NCI-H524 treated with DMSO at 0.1 percent for 48 hours (cell line): Measurements from ENCODE around the gene NR5A1.

Source experiments
- DNase-seq: peaks from one replicate; lab custom pipeline; 2025; lab: John Stamatoyannopoulos, UW

Gene NR5A1

GRCh38 chr9:124480621-124480981 is 26.6 kb downstream of the NR5A1 start:
- no peak for DNase-seq

- DNase-seq = no peak
Observed at GRCh38 chr9:124479947-124480620, 27.1 kb downstream of the NR5A1 start.

- no peak for DNase-seq
Observed at GRCh38 chr9:124479371-124479770, 27.8 kb downstream of the NR5A1 start.

GRCh38 chr9:124478354-124478753 is 28.8 kb downstream of the NR5A1 start:
- DNase-seq = no peak

GRCh38 chr9:124477648-124478285 is 29.4 kb downstream of the NR5A1 start:
- DNase-seq = no peak

- DNase-seq = no peak
Observed at GRCh38 chr9:124477211-124477647, 30.0 kb downstream of the NR5A1 start.

GRCh38 chr9:124475868-124476690 is 31.1 kb downstream of the NR5A1 start:
- no peak for DNase-seq

- DNase-seq = no peak
Observed at GRCh38 chr9:124475158-124475867, 31.9 kb downstream of the NR5A1 start.

- no peak for DNase-seq
Observed at GRCh38 chr9:124474151-124474550, 33.0 kb downstream of the NR5A1 start.

GRCh38 chr9:124473310-124473709 is 33.9 kb downstream of the NR5A1 start:
- DNase-seq = no peak

- DNase-seq = no peak
Observed at GRCh38 chr9:124472770-124473169, 34.4 kb downstream of the NR5A1 start.

GRCh38 chr9:124471761-124472160 is 35.4 kb downstream of the NR5A1 start:
- no peak for DNase-seq

- DNase-seq = no peak
Observed at GRCh38 chr9:124470726-124471125, 36.5 kb downstream of the NR5A1 start.

GRCh38 chr9:124470306-124470705 is 36.9 kb downstream of the NR5A1 start:
- DNase-seq = no peak

- no peak for DNase-seq
Observed at GRCh38 chr9:124469011-124469832, 38.0 kb downstream of the NR5A1 start.

- no peak for DNase-seq
Observed at GRCh38 chr9:124468061-124468740, 39.0 kb downstream of the NR5A1 start.

- DNase-seq = no peak
Observed at GRCh38 chr9:124467410-124468060, 39.7 kb downstream of the NR5A1 start.

GRCh38 chr9:124465736-124466135 is 41.5 kb downstream of the NR5A1 start:
- no peak for DNase-seq

- DNase-seq = no peak
Observed at GRCh38 chr9:124462739-124463138, 44.5 kb downstream of the NR5A1 start.

- no peak for DNase-seq
Observed at GRCh38 chr9:124458441-124458840, 48.8 kb downstream of the NR5A1 start.
